GM18505 (cell line): ENCODE results near the gene PCAT7.
"Not testable (repeated sequence)": the region's sequence is repeated elsewhere in the genome, so short reads cannot be mapped to it uniquely, and the experiment has no call there.

Experiments used
- ATAC-seq: cut with Tn5 transposase; IDR thresholded peaks from one replicate; pipeline ENCODE4 v1.9.1; 2021; ENCODE audit not compliant: unreplicated experiment
- POLR2A ChIP-seq: IDR thresholded peaks from 4 replicates; pipeline ENCODE4 v1.6.1; 2011; ENCODE audit warnings: borderline replicate concordance; ENCODE audit not compliant: insufficient read depth, insufficient read length; ENCODE audit errors: extremely low read depth

Gene PCAT7

GRCh38 chr9:94554439-94555331 lies at the start of gene PCAT7:
Gene PCAT7, plus strand, starts transcription at chr9:94555083.
- no peak for TF ChIP-seq POLR2A
- no peak for ATAC-seq

- ATAC-seq = not testable (repeated sequence)
Observed at GRCh38 chr9:94506370-94506769, 48.5 kb upstream of the PCAT7 start.

GRCh38 chr9:94507531-94508258 lies 47.2 kb upstream of the PCAT7 start:
- TF ChIP-seq POLR2A = no peak
- ATAC-seq = no peak

GRCh38 chr9:94511134-94511954 lies 43.5 kb upstream of the PCAT7 start:
- no peak for TF ChIP-seq POLR2A
- ATAC-seq = no peak

GRCh38 chr9:94511955-94512265 lies 43.0 kb upstream of the PCAT7 start:
- no peak for TF ChIP-seq POLR2A
- ATAC-seq = no peak

GRCh38 chr9:94514722-94515121 lies 40.2 kb upstream of the PCAT7 start:
- TF ChIP-seq POLR2A = no peak
- ATAC-seq = no peak

GRCh38 chr9:94517254-94517653 lies 37.6 kb upstream of the PCAT7 start:
- no peak for ATAC-seq
- no peak for TF ChIP-seq POLR2A

- ATAC-seq = no peak
Observed at GRCh38 chr9:94525396-94526035, 29.4 kb upstream of the PCAT7 start.

GRCh38 chr9:94526271-94526670 lies 28.6 kb upstream of the PCAT7 start:
- ATAC-seq = no peak
- TF ChIP-seq POLR2A = no peak

More at GRCh38 chr9:94525396-94526035, 29.4 kb upstream of the PCAT7 start:
- TF ChIP-seq POLR2A = no peak

- no peak for TF ChIP-seq POLR2A
- ATAC-seq = no peak
Observed at GRCh38 chr9:94526951-94527350, 27.9 kb upstream of the PCAT7 start.

GRCh38 chr9:94528886-94529285 lies 26.0 kb upstream of the PCAT7 start:
- TF ChIP-seq POLR2A = no peak
- no peak for ATAC-seq

- ATAC-seq = no peak
- TF ChIP-seq POLR2A = no peak
Observed at GRCh38 chr9:94533155-94533554, 21.7 kb upstream of the PCAT7 start.

GRCh38 chr9:94533601-94534000 lies 21.3 kb upstream of the PCAT7 start:
- TF ChIP-seq POLR2A = no peak
- ATAC-seq = no peak
